ENCODE results near the gene RCN1. TPM values are rescaled to one million over a fixed set of nuclear protein-coding genes. Genes with fewer than 3 reads are reported as not detected.

RCN1 gene
- total RNA-seq, 1 donor from 2014 or later: 167 TPM

DNA sequence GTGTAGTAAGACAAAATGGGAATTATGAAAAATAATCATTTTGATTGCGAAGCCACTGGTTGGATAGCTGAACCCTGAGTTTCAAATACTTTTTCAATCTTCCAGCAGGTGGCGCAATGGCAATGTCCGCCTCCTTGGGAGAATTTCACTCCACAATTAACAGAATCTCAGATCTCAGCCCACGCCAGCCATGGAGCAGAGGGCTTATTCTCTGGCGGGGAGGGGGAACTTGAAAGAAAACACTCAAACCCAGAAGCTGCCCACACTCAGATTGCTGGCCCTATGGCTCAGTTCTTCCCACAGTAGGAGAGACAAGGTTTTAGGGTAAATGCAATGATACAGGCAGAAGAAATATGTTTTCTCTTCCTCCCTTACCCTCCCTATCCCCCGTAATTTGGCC is 38.7 kb upstream of the RCN1 start:
- peaks cover 20% of the 10 kb centered on the region for H3K27me3 Mint-ChIP-seq (ENCODE audit: low read depth)
- TF ChIP-seq, protein P1, sequence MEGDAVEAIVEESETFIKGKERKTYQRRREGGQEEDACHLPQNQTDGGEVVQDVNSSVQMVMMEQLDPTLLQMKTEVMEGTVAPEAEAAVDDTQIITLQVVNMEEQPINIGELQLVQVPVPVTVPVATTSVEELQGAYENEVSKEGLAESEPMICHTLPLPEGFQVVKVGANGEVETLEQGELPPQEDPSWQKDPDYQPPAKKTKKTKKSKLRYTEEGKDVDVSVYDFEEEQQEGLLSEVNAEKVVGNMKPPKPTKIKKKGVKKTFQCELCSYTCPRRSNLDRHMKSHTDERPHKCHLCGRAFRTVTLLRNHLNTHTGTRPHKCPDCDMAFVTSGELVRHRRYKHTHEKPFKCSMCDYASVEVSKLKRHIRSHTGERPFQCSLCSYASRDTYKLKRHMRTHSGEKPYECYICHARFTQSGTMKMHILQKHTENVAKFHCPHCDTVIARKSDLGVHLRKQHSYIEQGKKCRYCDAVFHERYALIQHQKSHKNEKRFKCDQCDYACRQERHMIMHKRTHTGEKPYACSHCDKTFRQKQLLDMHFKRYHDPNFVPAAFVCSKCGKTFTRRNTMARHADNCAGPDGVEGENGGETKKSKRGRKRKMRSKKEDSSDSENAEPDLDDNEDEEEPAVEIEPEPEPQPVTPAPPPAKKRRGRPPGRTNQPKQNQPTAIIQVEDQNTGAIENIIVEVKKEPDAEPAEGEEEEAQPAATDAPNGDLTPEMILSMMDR (conservative IDR thresholded peaks at IDR 0.05): peak; percentile 87

DNA sequence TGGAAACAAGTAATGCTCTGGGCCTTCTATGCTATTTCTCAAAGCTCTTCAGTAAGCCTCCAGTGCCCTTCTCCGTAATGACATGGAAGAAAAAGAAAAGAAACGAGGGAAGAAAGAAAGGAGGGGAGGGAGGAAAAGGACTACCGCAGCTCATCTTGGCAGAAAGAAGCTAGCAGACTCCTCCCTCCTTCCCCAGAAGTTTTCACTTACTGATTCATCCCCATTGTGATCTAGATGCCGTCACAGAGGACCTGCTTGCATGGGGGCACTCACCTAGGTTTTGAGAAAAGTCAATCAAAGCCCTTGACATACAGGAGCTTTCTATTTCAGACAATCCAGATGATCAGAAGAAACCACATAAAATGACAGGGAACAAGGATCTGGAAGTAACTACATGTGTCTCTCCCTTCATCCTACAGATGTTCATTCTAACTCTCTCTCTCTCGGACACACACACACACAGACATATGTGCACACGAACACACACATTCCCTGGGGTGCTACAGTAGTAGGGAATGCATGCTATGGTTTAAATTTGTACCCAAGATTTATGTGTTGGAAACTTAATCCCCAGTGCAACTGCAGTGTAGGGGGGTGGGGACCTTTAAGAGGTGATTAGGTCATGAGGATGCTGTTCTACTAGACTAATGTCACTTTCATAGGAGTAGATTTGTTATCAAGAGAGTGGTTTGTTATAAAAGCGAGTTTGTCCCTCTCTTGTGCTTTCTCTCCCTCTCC is 37.6 kb upstream of the RCN1 start:
- no peak for DNase-seq (ENCODE audit: low read depth, low spot score)
- TF ChIP-seq, protein P1 (conservative IDR thresholded peaks at IDR 0.05): no peak
- Mint-ChIP-seq H3K27me3 (ENCODE audit: low read depth) (peaks cover 20% of the 10 kb centered on the region), H3K9me3 (no peaks in the 10 kb centered on the region), H3K4me3 (no peak overlapping the region), H3K36me3 (ENCODE audit: low read depth) (no peaks in the 10 kb centered on the region), H3K4me1 (peaks cover 7% of the 10 kb centered on the region), H3K27ac (ENCODE audit: unreplicated experiment) (no peak overlapping the region)

More for the DNA sequence above, 38.7 kb upstream of the RCN1 start:
- H3K4me3 Mint-ChIP-seq: no peak overlapping the region
- H3K4me1 Mint-ChIP-seq: peaks cover 7% of the 10 kb centered on the region
- no peak overlapping the region for H3K27ac Mint-ChIP-seq (ENCODE audit: unreplicated experiment)
- no peaks in the 10 kb centered on the region for H3K9me3 Mint-ChIP-seq
- H3K36me3 Mint-ChIP-seq (ENCODE audit: low read depth): no peaks in the 10 kb centered on the region
- DNase-seq (ENCODE audit: low read depth, low spot score): peak; percentile 71

DNA sequence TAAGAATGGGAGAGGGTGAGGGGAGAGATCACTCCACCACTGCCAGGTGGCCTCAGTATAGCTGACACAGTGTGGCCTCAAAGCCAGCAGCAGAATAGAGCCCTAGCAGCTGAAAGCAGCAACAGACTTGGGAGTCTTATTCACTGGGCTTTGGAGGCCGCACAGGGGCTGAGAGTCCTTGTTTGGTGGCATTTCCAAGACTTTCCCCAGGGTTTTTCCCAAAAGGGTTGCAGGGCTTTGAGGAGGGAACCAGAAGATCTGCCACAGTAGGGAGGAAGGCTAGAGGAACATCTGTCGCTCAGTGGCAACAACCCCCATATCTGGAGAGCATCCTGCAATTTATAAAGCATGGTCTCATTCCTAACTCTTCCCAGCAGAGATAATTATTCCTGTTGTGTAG is 35.0 kb upstream of the RCN1 start:
- peaks cover 15% of the 10 kb centered on the region for H3K27me3 Mint-ChIP-seq (ENCODE audit: low read depth)
- H3K27ac Mint-ChIP-seq (ENCODE audit: unreplicated experiment): no peak overlapping the region
- H3K4me3 Mint-ChIP-seq: no peak overlapping the region
- DNase-seq (ENCODE audit: low read depth, low spot score): no peak
- TF ChIP-seq, protein P1 (conservative IDR thresholded peaks at IDR 0.05): no peak
- peaks cover 7% of the 10 kb centered on the region for H3K4me1 Mint-ChIP-seq
- H3K36me3 Mint-ChIP-seq (ENCODE audit: low read depth): no peaks in the 10 kb centered on the region
- no peaks in the 10 kb centered on the region for H3K9me3 Mint-ChIP-seq

DNA sequence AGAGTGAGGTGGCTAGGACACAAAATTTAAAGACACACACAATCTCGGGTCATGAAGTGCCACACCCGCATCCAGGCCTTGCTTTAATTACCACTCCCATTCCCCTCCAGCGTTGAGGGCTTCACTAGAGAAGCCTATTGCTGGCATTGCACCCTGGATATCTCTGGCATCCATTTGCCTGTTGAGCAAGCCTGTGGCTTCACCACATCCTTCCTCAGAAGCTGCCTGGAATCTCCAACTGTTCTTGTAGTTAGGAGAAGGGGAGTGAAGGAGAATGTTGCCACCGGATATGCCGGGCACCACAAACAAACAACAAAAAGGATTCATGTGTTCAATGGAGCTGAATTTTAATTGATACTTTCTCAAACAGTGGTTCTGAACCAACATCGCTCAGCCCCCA is 34.4 kb upstream of the RCN1 start:
- Mint-ChIP-seq H3K4me1 (peaks cover 7% of the 10 kb centered on the region), H3K36me3 (ENCODE audit: low read depth) (no peaks in the 10 kb centered on the region), H3K27me3 (ENCODE audit: low read depth) (peaks cover 12% of the 10 kb centered on the region), H3K4me3 (no peak overlapping the region), H3K27ac (ENCODE audit: unreplicated experiment) (no peak overlapping the region), H3K9me3 (no peaks in the 10 kb centered on the region)
- no peak for DNase-seq (ENCODE audit: low read depth, low spot score)
- TF ChIP-seq, protein P1 (conservative IDR thresholded peaks at IDR 0.05): no peak

DNA sequence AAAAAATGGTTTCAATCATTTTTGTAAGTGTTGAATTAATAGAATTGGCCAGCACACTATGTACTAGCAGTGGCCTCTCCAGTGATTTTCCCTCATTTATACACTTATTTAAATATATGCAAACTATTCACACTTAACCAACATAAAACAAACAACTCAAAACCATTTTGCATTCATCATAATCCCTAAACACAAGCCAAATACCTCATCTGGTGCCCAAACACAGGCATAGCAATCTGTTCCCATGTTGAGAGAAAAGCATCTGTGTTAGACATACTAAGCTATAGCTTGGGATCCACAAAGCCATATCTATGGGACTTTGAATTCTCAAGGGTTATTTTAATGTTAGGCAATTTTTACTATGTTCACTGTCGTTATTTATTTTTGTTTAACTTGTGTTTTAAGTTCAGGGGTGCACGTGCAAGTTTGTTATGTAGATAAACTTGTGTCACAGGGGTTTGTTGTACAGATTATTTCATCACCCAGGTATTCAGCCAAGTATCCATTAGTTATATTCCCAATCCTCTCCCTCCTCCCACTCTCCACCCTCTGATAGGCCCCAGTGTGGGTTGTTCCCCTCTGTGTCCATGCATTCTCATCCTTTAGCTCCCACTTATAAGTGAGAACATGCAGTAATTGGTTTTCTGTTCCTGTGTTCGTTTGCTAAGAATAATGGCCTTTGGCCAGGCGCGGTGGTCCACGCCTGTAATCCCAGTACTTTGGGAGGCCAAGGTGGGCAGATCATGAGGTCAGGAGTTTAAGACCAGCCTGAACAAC is 31.0 kb upstream of the RCN1 start:
- DNase-seq (ENCODE audit: low read depth, low spot score): no peak
- Mint-ChIP-seq H3K9me3 (no peaks in the 10 kb centered on the region), H3K4me3 (no peak overlapping the region), H3K27me3 (ENCODE audit: low read depth) (no peaks in the 10 kb centered on the region), H3K4me1 (peaks cover 4% of the 10 kb centered on the region), H3K36me3 (ENCODE audit: low read depth) (no peaks in the 10 kb centered on the region), H3K27ac (ENCODE audit: unreplicated experiment) (no peak overlapping the region)
- TF ChIP-seq, protein P1 (conservative IDR thresholded peaks at IDR 0.05): no peak

Data from neural crest cell (in vitro differentiated cells).